NCI-H460 (cell line): ENCODE measurements around the gene CBX4. TPM values are rescaled to one million over a fixed set of nuclear protein-coding genes. Genes with fewer than 3 reads are reported as not detected.

ENCODE experiments used
- DNase-seq: peaks from one replicate; pipeline ENCODE4 v3.0.0-alpha.2; 2016; ENCODE audit warnings: low read depth; ENCODE audit errors: extremely low read depth
- total RNA-seq: library from RNA; depleted of rRNA; stranded (reverse); fragments of >200 nt; shearing (Covaris generic); gene quantifications from 2 replicates; pipeline ENCODE4 v1.2.3, GENCODE V29; 2014

CBX4 gene
- total RNA-seq, 1 experiment from 2014 or later = 88.2 TPM

DNA sequence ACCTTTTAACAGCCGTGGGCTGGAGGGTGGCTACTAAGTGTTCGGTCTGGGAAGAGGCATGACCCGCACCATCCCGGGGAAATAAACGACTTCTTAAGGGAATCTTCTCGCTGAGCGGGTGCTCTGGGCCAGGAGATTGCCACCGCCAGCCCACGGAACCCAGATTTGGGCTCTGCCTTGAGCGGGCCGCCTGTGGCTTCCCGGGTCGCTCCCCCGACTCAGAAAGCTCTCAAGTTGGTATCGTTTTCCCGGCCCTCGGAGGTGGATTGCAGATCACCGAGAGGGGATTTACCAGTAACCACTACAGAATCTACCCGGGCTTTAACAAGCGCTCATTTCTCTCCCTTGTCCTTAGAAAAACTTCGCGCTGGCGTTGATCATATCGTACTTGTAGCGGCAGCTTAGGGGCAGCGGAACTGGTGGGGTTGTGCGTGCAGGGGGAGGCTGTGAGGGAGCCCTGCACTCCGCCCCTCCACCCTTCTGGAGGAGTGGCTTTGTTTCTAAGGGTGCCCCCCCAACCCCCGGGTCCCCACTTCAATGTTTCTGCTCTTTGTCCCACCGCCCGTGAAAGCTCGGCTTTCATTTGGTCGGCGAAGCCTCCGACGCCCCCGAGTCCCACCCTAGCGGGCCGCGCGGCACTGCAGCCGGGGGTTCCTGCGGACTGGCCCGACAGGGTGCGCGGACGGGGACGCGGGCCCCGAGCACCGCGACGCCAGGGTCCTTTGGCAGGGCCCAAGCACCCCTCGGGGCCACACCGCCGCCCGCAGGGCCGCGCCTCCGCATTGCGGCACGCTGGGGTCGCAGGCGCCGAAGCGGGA is 3.6 kb upstream of the CBX4 start:
- no peak for DNase-seq

DNA sequence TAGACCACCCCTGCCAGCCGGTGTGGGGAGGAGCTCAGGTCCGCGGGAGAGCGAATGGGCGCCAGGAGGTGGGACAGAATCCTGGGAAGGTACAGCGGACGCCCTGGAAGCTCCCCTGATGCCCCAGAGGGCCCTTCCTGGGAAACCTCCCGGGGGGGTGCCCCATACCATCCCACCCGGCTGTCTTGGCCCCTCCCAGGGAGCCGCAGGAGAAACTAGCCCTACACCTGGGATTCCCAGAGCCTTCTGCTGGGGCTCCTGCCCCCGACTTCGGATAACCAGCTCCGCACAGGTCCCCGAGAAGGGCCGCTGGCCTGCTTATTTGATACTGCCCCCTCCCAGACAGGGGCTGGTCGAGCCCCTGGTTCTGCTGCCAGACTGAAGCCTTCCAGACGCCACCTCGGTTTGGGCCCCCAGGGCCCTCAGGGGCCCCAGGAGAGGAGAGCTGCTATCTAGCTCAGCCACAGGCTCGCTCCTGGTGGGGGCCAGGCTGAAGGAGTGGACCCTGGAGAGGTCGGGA is 3.0 kb upstream of the CBX4 start:
- no peak for DNase-seq

DNA sequence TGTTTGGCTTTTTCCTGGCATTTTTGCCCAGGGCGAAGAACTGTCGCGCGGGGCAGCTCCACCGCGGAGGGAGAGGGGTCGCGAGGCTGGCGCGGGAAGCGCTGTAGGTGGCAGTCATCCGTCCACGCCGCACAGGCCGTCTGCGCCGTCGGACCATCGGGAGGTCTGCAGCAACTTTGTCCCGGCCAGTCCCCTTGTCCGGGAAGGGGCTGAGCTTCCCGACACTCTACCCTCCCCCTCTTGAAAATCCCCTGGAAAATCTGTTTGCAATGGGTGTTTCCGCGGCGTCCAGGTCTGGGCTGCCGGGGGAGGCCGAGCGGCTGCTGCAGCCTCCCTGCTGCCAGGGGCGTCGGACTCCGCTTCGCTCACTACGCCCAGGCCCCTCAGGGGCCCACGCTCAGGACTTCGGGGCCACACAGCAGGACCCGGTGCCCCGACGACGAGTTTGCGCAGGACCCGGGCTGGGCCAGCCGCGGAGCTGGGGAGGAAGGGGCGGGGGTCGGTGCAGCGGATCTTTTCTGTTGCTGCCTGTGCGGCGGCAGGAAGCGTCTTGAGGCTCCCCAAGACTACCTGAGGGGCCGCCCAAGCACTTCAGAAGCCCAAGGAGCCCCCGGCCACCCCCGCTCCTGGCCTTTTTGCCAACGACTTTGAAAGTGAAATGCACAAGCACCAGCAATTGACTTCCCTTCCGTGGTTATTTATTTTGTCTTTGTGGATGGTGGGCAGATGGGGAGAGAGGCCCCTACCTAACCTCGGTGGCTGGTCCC is 2.3 kb upstream of the CBX4 start:
- DNase-seq = no peak

DNA sequence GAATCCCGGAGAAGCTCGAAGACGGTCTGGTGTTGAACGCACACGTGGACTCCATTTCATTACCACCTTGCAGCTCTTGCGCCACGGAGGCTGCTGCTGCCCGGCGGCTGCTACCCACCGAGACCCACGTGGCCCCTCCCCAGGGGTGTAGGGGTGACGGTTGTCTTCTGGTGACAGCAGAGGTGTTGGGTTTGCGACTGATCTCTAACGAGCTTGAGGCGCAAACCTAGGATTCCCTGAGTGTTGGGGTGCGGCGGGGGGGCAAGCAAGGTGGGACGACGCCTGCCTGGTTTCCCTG is 1.7 kb upstream of the CBX4 start:
- DNase-seq = no peak

DNA sequence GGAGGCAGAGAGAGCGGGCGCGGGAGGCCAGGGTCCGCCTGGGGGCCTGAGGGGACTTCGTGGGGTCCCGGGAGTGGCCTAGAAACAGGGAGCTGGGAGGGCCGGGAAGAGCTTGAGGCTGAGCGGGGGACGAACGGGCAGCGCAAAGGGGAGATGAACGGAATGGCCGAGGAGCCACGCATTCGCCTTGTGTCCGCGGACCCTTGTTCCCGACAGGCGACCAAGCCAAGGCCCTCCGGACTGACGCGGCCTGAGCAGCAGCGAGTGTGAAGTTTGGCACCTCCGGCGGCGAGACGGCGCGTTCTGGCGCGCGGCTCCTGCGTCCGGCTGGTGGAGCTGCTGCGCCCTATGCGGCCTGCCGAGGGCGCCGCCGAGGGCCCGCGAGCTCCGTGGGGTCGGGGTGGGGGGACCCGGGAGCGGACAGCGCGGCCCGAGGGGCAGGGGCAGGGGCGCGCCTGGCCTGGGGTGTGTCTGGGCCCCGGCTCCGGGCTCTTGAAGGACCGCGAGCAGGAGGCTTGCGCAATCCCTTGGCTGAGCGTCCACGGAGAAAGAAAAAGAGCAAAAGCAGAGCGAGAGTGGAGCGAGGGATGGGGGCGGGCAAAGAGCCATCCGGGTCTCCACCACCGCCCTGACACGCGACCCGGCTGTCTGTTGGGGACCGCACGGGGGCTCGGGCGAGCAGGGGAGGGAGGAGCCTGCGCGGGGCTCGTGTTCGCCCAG is 1.2 kb upstream of the CBX4 start:
- DNase-seq = no peak

DNA sequence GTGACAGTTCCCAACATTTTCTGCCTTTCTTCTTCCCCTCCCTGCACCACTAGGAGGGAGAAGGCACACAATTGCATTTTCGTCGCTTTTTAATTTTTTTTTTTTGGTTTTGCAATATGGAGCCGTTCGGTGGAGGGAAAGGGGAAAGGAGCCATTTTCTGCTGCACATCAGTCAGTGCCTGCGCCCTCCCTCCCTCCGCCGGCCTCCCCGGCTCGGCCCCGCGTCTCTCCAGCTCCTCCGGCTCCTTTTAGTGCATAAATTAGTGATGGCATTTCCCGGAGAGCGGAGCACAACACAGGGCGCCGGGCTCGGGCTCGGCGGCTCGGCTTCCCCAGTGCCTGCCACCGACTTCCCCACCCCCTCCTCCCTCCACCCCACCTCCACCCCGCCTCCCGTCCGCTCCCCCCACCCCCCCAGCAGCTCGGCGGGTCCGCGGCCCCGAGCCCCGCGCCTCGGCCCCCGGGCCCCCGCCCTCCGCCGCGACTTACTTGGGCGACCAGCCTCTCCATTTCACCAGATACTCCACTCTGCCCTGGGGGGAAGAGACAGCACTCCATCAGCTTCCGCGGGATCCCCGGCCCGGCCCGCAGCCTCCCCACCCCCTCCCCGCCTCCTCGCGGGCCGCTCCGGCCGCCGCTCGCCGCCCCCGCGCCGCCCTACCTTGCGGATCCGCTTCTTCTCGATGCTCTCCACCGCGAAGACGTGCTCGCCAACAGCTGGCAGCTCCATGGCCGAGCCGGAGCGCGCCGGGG is 542 bp downstream of the CBX4 start:
- DNase-seq = no peak

DNA sequence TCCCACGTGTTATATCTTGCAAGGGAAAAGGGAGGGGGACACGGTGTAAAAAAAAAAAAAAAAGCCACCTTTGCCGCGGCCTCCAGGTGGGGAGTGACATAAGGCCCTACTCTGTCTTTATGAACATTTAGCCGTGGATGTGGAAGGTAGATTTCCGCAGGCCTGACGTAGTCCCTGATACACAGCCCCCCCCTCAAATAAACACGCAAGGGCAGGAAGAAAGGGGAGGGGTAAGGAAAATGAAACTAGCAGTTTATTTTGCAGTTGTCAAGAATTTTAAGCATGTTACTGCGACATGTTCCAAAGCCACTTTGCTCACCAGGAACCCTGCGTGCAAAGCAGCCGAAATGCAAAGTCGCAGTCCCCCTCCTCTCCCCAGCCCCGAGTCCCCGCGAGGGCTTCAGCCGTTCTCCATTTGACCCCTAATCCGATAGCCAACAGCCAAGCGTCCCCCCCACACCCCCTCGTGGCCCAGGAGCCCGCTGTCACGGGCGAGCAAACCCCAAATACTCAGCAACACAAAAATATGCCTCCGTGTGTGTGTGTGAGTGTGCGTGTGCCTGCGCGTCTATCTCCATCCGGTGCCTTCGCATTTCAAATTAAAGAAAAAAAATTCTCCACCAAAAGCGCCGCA is 1.2 kb downstream of the CBX4 start:
- no peak for DNase-seq

DNA sequence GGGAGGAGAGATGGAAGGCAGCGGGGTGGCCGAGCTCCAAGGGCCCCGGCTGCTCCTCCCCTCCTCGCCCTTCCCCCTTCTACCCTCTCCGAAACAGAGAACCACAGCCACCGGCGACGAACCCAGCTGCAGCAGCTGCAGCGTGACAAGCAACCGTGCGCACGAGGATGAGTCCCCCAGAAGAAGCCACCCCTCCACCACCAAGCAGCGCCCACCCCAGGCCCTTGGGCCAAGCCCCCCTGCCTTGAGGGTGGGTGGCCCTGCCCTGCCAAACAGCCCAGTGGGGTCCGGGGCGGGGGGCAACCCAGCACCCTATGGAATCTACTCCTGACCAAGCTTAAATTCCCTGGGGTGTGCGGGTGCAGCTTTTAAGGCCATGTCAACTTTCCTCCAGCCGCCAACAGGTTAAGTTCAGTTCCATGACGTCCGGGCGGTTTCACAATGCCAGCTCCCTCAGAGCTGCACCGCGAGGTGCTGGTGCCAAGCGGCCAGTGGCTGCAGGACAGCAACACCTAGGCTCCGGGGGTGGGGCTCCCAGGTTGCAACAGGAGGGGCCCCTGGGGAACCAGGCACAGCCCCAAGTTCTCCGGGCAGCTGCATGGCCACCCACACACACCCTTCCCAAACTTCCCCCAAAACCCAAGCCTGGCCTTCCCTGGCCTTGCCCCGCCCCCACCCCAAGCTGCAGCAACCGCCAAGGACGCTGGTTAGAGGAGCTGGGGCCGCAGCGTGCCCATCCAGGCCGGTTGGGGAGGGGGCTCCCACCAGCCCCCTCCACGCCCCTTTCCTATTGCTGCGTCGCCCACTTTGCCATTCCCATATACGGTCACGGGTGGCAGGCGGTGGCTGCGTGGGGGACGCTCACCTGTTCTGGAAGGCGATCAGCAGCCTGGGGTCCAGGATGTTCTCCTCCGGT is 2.0 kb downstream of the CBX4 start:
- peak; percentile 84 for DNase-seq

DNA sequence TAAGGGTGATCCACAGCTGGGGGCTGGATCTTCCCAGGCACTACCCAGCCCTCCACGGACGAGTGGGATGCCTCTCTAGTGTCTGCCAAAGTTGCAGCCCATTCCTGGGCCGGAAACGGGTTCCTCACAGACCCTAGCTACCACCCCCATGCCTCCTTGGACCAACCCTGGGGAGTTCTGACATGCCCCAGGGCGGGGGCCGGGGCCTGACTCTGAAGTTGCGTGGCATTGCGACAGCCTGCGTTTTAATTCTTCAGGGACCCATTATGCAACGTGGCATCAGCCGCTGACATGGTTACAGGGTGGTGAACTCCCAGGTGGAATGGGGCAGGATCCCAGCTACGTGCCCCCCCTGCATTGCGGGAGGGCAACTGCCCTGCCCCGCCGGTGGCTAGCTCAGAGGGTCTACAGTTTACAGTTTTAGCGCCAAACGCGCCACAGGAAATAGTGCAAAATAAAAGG is 2.7 kb downstream of the CBX4 start:
- peak; percentile 88 for DNase-seq

DNA sequence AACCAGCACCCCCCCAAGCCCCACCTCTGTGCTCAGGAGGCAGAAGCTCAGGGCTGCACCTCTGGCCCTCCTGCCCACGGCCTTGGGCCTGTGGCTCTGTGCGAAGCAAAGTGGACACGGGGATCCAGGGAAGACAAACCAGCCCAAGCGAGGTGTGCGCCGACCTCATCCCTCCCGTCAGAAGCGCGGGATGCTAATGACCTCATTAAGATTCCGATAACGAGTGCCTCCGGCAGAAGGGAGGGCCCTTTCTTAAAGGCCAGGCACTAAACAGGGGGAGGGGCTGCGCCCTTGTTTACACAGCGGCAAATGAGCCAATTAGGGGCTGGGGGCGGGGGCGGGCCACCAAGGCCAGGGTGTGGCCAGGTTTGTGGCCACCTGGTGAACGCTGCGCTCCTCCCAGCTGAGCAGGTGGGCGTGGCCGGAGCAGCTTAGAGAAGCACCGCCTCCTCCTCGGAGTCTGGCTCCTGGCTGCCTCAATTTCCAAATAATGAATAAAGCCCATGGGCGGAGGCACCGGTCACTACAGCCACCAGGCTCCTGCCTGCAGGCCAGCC is 3.2 kb downstream of the CBX4 start:
- no peak for DNase-seq

DNA sequence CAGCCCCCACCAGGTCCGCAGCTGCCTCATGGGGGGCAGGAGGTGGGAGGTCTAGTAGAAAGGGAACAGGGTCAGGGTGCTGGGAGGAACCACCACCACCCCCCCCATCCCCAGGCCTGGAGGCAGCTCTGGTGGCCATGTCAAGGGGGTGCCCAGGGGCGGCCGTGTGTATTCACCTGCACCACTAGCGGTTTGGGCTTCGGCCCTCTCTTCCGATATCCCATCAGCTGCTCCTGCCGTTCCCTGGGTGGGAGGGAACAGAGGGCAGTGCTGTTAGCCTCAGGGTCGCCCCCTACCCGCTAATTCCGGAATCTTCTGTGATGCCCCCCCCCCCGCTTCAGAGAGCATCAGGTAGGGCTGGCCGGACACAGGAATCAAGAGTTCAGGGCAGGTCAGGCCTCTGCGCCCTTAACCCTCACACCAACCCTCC is 3.8 kb downstream of the CBX4 start:
- DNase-seq = no peak

DNA sequence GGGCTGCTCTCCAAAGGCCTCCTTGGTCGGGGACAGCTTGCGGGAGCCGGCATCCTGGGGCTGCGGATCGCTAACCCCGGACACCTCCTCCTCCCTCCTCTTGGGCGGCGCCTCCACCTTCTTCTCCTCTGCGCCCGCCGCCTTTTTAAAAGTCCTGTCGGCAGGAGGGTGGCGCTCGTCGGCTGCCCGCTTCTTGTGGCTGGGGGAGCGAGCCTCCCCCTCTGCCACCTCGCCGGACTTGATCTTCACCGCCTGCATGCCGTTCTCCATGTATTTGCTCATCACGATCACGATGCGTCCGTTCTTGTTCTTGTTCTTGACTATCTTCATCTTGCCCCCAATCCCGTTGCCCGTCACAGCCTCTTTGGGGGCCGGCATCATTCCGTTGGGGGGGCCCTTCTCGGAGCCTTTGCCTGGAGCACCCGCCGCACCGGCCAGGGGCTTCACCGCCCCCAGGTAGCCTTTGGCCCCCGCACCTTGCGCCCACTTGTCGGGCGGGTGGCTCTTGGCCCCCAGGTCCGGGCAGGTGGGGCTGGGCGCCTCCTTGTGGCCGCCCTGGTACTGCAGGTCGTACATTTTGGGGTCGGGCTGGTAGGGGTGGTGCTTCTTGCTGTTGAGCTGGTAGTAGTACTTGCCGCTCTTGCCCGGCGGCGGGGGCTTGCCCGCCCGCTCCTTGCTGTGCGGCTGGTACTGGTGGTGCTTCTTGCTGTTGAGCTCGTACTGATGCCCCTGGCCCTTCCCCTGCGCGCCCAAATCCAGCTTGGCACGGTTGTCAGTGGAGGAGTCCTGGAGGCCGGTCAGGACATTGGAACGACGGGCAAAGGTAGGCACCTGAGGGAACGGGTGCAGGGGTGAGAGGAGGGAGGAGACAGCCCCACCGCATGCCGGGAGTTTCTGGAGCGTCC is 4.4 kb downstream of the CBX4 start:
- no peak for DNase-seq

DNA sequence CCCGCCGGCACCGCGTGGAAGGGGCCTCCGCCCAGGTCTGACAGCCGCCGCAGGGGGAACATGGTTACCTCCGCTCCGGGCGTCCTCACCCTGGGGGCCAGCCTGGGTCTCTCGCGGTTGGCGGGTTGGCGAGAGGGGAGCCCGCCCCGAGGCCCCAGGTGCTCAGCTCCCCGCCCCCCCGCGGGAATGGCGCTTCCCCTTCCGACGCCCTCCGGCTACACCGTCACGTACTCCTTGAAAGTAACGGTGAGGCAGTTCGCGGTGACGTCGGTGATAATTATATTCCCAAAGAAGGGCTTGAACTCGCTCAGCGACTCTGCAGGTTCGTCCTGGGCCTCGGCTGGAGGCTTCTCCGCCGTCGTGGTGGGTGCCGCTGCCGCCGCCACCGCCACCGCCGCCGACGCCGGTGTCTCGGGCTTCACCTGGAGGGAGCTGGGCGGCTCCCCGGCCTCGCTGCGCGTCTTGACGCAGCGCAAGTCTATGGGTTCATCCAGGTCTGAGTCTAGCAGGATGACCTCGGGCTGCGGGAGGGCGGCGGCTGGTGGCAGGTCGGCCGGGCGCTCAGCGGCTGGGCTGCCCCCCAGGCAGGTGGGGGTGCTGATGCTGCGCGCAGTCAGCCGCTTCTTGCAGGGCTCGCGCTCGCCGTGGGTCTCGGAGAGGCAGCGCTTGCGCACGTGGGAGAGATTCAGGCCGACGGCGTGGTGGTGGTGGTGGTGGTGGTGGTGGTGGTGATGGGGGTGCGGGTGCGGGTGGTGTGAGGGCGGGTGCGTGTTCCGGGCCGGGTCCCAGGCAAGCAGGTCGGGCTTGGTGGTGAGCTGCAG is 5.3 kb downstream of the CBX4 start:
- no peak for DNase-seq

DNA sequence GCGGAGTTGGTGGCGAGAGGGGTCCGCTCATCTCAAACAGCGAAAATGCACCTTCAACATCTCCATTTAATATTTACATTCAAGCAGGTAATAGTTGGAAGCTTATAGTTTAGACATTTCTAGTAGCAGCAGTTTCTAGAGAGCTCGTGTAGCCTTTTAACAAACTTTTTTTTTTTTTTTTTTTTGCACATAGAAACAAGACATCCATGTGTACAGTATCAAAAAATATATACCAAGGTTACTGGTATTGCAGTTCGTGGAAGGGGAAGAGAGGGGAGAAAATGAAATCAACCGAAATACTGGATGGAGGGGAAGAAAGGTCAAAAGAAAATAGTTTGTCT is 6.2 kb downstream of the CBX4 start:
- DNase-seq = no peak

DNA sequence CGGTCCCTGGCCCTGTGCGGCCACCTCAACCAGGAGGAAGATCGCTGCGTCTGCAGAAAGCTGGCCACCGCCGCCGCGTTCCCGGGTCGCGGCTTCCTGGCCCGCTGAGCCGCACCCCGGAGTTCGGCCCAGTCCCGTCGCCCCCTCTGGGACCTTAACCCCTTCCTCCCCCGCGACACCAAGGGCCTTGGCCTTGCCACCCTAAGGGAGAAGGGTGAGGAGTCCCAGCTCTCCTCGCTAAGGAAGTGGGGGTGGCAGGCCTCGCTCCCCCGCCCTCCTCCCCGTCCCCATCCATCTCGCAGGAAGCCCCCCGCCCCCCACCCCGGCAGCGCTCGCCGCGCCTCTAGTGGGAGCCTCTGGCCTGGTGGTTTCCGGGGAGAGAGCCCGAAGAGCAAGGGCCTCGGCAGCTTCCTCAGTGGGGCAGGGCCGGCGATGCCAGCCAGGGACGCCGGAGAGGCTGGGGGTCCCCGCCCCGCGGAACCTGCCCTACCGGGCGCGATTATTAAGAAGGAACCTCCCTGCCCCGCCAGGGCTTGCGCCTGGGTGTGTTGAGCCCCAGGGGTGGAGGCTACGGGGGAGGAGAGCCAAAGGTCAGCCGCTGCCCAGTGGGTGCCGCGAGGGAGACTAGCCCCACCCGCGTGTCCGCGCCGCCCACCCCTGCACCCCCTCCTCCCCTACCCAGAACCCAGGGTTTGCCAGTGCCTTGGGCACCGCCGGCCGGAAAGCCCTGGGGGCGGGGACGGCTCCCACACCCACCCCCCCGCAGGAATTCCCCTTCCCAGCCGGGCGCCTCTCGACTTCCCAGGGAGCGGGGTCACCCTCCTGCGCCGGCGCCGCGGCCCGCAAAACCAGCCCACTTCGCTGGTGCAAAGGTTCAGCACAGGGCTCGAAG is 6.8 kb downstream of the CBX4 start:
- DNase-seq = peak; percentile 62
